ENCODE data around the gene GC. TPM values are rescaled to one million over a fixed set of nuclear protein-coding genes. Genes with fewer than 3 reads are reported as not detected.

GC gene
- total RNA-seq, 5 donors from 2014 or later (not counting 1 experiment from before 2014, with no cell fraction given): 1.4 to 2.0 (median 1.4) TPM; not detected in 2

DNA sequence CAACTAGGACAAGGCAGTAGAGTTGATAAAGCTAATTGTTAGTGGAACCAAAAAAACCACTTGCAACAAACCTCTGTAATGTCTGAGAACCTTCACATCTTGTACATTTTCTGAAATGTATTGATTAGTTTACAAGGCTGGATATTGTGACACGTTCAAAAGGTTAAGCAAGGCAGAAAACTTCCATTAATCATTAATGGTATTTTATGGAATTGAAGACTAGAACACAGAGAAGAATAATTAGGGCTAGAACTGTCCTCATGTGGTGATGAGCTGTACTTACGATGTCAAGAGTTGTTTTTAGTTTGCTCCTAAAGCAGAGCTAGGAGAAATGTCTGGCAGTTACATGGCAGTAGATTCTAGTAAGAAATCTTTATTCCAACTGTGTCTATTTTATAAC lies 12.3 kb downstream of the GC start:
- ChIA-PET POLR2A (interaction anchor here in 1 of 2 donors (0.6 kb wide), 1 partner anchor 32 kb away, joined by 3 read pairs; no protein-coding TSS in a partner anchor), CTCF (no interaction called here)
- no peaks in the 10 kb centered on the region for H3K9me3 Mint-ChIP-seq
- no peak overlapping the region for H3K27ac ChIP-seq (ENCODE audit: low read length)
- DNase-seq (no peak), ATAC-seq (replicated peaks in 1 of 4) (no peak)
- H3K4me1 Mint-ChIP-seq: no peaks in the 10 kb centered on the region
- H3K4me1 ChIP-seq (ENCODE audit: control insufficient read depth in 1 of 2, extremely low read depth in 1 of 2, insufficient read depth in 2 of 2, low read length in 2 of 2): no peaks in the 10 kb centered on the region
- no peaks in the 10 kb centered on the region for H3K27me3 ChIP-seq (replicated peaks in 1 of 2; ENCODE audit: control insufficient read depth in 2 of 2, extremely low read depth in 1 of 2, insufficient read depth in 2 of 2, low read length in 1 of 2)
- H3K36me3 ChIP-seq (ENCODE audit: control insufficient read depth in 2 of 2, extremely low read depth in 1 of 2, insufficient read depth in 1 of 2, low read length in 1 of 2): no peaks in the 10 kb centered on the region
- no peaks in the 10 kb centered on the region for H3K36me3 Mint-ChIP-seq
- WGBS (ENCODE audit: insufficient coverage): no CpG with 5 or more reads among the region's 2 CpGs
- no peak overlapping the region for H3K4me3 ChIP-seq (ENCODE audit: control insufficient read depth in 1 of 2, extremely low read depth in 1 of 2, low read length in 1 of 2)
- H3K9me3 ChIP-seq: no peaks in the 10 kb centered on the region
- peaks cover 3 to 12% of the 10 kb centered on the region in 2 donors for H3K27me3 Mint-ChIP-seq
- H3K4me3 Mint-ChIP-seq: no peak overlapping the region
- H3K27ac Mint-ChIP-seq: no peak overlapping the region

DNA sequence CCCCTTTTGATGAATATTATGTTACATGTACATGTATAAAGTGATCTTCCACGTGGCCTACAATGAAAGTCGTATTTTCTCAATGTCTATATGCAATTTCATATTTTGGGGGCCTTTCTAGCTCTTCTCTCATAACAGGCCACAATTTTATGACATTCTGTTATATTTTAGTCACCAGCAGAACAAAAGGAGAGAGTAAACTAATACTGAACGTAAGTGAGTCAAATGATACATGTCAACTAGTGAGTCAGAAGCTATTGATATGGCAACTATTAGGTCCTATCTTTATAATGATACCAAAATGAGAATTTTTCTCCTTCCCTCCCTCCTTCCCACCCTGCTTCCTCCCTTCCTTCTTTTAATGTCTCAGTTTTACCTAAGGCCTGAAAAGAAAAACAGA lies 14.4 kb downstream of the GC start:
- WGBS (ENCODE audit: insufficient coverage): no CpG with 5 or more reads among the region's 3 CpGs
- Mint-ChIP-seq H3K9me3 (no peaks in the 10 kb centered on the region), H3K4me1 (no peaks in the 10 kb centered on the region), H3K4me3 (no peak overlapping the region), H3K27me3 (peaks cover 1 to 14% of the 10 kb centered on the region in 2 donors), H3K36me3 (no peaks in the 10 kb centered on the region), H3K27ac (no peak overlapping the region)
- CTCF ChIA-PET: no interaction called here
- Histone ChIP-seq H3K27me3 (replicated peaks in 1 of 2; ENCODE audit: control insufficient read depth in 2 of 2, extremely low read depth in 1 of 2, insufficient read depth in 2 of 2, low read length in 1 of 2) (no peaks in the 10 kb centered on the region), H3K27ac (ENCODE audit: low read length) (no peak overlapping the region), H3K4me3 (ENCODE audit: control insufficient read depth in 1 of 2, extremely low read depth in 1 of 2, low read length in 1 of 2) (no peak overlapping the region), H3K36me3 (ENCODE audit: control insufficient read depth in 2 of 2, extremely low read depth in 1 of 2, insufficient read depth in 1 of 2, low read length in 1 of 2) (no peaks in the 10 kb centered on the region), H3K9me3 (no peaks in the 10 kb centered on the region), H3K4me1 (ENCODE audit: control insufficient read depth in 1 of 2, extremely low read depth in 1 of 2, insufficient read depth in 2 of 2, low read length in 2 of 2) (no peaks in the 10 kb centered on the region)
- POLR2A ChIA-PET: no interaction called here
- ATAC-seq (replicated peaks in 1 of 4) (no peak), DNase-seq (no peak)

DNA sequence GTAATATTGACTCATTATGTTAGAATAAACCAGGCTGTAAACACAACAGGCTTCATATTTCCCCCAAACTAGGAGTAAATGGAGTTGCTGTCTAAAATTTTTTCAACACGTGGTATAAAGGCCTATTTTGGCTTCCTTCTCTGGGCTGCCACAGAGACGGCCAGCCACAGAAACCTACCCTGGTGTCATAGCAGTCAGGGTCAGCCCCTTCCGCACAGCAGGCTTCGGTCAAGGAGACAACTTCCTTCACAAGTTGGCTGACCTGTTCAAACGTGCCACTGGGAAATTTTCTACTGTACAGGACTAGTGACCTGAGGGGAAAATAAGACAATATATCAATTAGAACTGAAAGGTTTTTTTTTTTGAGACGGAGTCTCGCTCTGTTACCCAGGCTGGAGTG lies 15.8 kb downstream of the GC start:
- Mint-ChIP-seq H3K4me1 (no peaks in the 10 kb centered on the region), H3K36me3 (no peaks in the 10 kb centered on the region), H3K27ac (no peak overlapping the region), H3K4me3 (no peak overlapping the region), H3K27me3 (peaks cover 1 to 14% of the 10 kb centered on the region in 2 donors), H3K9me3 (no peaks in the 10 kb centered on the region)
- Histone ChIP-seq H3K4me1 (ENCODE audit: control insufficient read depth in 1 of 2, extremely low read depth in 1 of 2, insufficient read depth in 2 of 2, low read length in 2 of 2) (no peaks in the 10 kb centered on the region), H3K27me3 (replicated peaks in 1 of 2; ENCODE audit: control insufficient read depth in 2 of 2, extremely low read depth in 1 of 2, insufficient read depth in 2 of 2, low read length in 1 of 2) (no peaks in the 10 kb centered on the region), H3K27ac (ENCODE audit: low read length) (no peak overlapping the region), H3K4me3 (ENCODE audit: control insufficient read depth in 1 of 2, extremely low read depth in 1 of 2, low read length in 1 of 2) (no peak overlapping the region), H3K9me3 (no peaks in the 10 kb centered on the region), H3K36me3 (ENCODE audit: control insufficient read depth in 2 of 2, extremely low read depth in 1 of 2, insufficient read depth in 1 of 2, low read length in 1 of 2) (no peaks in the 10 kb centered on the region)
- WGBS (ENCODE audit: insufficient coverage): 83% methylated on average over 5 of the region's 7 CpGs
- ATAC-seq (replicated peaks in 1 of 4) (no peak), DNase-seq (no peak)
- ChIA-PET POLR2A (no interaction called here), CTCF (no interaction called here)

DNA sequence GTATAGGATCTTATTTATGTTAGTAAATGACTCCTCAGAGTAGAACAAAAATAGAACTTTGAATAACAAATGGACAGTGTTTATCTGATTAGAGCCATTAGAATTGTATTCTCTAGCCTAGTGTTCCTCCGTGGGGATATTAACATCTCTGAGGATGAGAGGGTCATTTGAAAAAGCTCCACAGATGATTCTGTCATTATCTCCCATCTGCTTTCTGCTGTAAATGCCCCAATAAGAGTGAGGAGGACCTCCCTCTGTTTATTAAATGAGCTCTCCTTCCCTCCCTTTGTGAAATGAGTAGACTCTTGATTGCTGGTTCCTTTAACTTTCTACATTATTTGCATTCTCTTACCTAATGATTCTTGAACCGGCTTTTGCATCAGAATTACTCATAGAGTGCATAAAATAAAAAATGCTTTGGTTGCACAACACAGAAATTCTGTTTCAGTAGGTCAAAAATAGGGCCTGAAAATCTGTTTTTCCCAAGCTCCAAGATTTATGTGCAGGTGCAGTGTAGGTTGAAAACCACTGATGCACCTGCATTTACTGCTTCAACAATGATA lies 18.0 kb downstream of the GC start:
- Histone ChIP-seq H3K4me3 (ENCODE audit: control insufficient read depth in 1 of 2, extremely low read depth in 1 of 2, low read length in 1 of 2) (no peak overlapping the region), H3K27ac (ENCODE audit: low read length) (no peak overlapping the region), H3K27me3 (replicated peaks in 1 of 2; ENCODE audit: control insufficient read depth in 2 of 2, extremely low read depth in 1 of 2, insufficient read depth in 2 of 2, low read length in 1 of 2) (no peaks in the 10 kb centered on the region), H3K9me3 (no peaks in the 10 kb centered on the region), H3K4me1 (ENCODE audit: control insufficient read depth in 1 of 2, extremely low read depth in 1 of 2, insufficient read depth in 2 of 2, low read length in 2 of 2) (no peaks in the 10 kb centered on the region), H3K36me3 (ENCODE audit: control insufficient read depth in 2 of 2, extremely low read depth in 1 of 2, insufficient read depth in 1 of 2, low read length in 1 of 2) (no peaks in the 10 kb centered on the region)
- Mint-ChIP-seq H3K4me3 (no peak overlapping the region), H3K36me3 (no peaks in the 10 kb centered on the region), H3K27me3 (peaks cover 0 to 14% of the 10 kb centered on the region in 2 donors), H3K4me1 (no peaks in the 10 kb centered on the region), H3K27ac (no peak overlapping the region), H3K9me3 (no peaks in the 10 kb centered on the region)
- DNase-seq (no peak), ATAC-seq (replicated peaks in 1 of 4) (no peak)
- CTCF ChIA-PET: no interaction called here
- WGBS (ENCODE audit: insufficient coverage): no CpG with 5 or more reads among the region's 2 CpGs
- POLR2A ChIA-PET: no interaction called here

DNA sequence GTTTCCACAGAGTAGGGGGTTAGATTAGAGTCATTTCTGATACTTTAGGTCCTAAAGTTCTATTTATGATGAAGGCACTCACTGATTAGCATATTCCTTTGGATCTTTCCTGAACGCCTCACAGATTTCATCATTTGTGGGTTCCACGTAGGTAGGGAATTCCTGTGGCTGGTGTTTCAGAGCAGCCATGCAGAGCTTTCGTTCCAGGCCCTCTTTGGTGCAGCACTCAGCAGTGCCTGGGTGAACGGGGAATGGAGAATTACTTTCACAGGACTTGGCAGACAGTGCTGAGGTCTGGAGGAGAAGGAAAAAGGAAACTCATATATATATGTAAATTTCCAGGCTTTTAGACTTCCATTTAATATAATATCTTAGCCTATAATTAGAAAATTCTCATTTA lies 18.5 kb downstream of the GC start:
- Histone ChIP-seq H3K27me3 (replicated peaks in 1 of 2; ENCODE audit: control insufficient read depth in 2 of 2, extremely low read depth in 1 of 2, insufficient read depth in 2 of 2, low read length in 1 of 2) (no peaks in the 10 kb centered on the region), H3K36me3 (ENCODE audit: control insufficient read depth in 2 of 2, extremely low read depth in 1 of 2, insufficient read depth in 1 of 2, low read length in 1 of 2) (no peaks in the 10 kb centered on the region), H3K27ac (ENCODE audit: low read length) (no peak overlapping the region), H3K9me3 (no peaks in the 10 kb centered on the region), H3K4me3 (ENCODE audit: control insufficient read depth in 1 of 2, extremely low read depth in 1 of 2, low read length in 1 of 2) (no peak overlapping the region), H3K4me1 (ENCODE audit: control insufficient read depth in 1 of 2, extremely low read depth in 1 of 2, insufficient read depth in 2 of 2, low read length in 2 of 2) (no peaks in the 10 kb centered on the region)
- CTCF ChIA-PET: no interaction called here
- Mint-ChIP-seq H3K36me3 (no peaks in the 10 kb centered on the region), H3K27me3 (peaks cover 0 to 14% of the 10 kb centered on the region in 2 donors), H3K4me1 (no peaks in the 10 kb centered on the region), H3K27ac (no peak overlapping the region), H3K9me3 (no peaks in the 10 kb centered on the region), H3K4me3 (no peak overlapping the region)
- DNase-seq (no peak), ATAC-seq (replicated peaks in 1 of 4) (no peak)
- POLR2A ChIA-PET: no interaction called here
- 80% methylated on average over 1 of the region's 4 CpGs for WGBS (ENCODE audit: insufficient coverage)

DNA sequence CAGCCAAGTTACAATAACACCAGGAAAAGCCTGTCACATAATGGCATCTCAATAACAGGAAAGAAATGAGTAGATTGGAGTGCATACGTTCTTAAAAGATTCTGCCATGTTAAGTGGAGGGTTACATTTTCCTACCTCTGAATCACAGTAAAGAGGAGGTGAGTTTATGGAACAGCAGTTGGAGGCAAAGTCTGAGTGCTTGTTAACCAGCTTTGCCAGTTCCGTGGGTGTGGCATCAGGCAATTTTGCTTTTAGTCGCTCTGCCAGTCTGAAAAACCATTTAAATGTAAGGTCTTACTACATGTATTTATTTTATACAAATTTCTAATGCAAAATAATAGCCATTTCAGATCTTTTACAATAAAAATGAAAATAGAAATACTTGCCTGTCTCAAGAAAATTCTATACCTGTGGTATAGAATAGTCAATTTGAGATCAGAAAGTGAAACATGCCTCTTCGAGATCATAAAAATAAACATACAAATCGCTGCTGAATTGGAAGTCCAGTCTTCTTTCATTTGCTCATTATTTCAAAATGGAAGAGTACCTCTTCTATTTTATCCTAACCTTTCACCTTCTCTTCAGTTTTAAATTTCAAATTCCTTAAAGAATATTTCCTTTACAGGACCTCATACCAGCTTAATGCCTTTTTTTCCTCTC lies 31.4 kb downstream of the GC start:
- Histone ChIP-seq H3K4me1 (ENCODE audit: control insufficient read depth in 1 of 2, extremely low read depth in 1 of 2, insufficient read depth in 2 of 2, low read length in 2 of 2) (no peaks in the 10 kb centered on the region), H3K4me3 (ENCODE audit: control insufficient read depth in 1 of 2, extremely low read depth in 1 of 2, low read length in 1 of 2) (no peak overlapping the region), H3K9me3 (no peaks in the 10 kb centered on the region), H3K27ac (ENCODE audit: low read length) (no peak overlapping the region), H3K27me3 (replicated peaks in 1 of 2; ENCODE audit: control insufficient read depth in 2 of 2, extremely low read depth in 1 of 2, insufficient read depth in 2 of 2, low read length in 1 of 2) (no peaks in the 10 kb centered on the region), H3K36me3 (ENCODE audit: control insufficient read depth in 2 of 2, extremely low read depth in 1 of 2, insufficient read depth in 1 of 2, low read length in 1 of 2) (no peaks in the 10 kb centered on the region)
- ChIA-PET POLR2A (no interaction called here), CTCF (no interaction called here)
- Mint-ChIP-seq H3K4me1 (no peaks in the 10 kb centered on the region), H3K4me3 (no peak overlapping the region), H3K36me3 (no peaks in the 10 kb centered on the region), H3K27ac (no peak overlapping the region), H3K9me3 (no peaks in the 10 kb centered on the region), H3K27me3 (peaks cover 0 to 4% of the 10 kb centered on the region in 2 donors)
- no CpG with 5 or more reads among the region's 5 CpGs for WGBS (ENCODE audit: insufficient coverage)
- DNase-seq: no peak
- ATAC-seq (replicated peaks in 1 of 4): no peak
